Mucosa of rectum (tissue), 2 donors: ENCODE measurements around the gene SNED1.
A peak's percentile ranks its signal among the peaks of the same experiment; 100 is the strongest.

Experiments used
- H3K27ac ChIP-seq, 2 donors: one replicate each; pipeline ENCODE4 v1.7.0; 2013; ENCODE audit warnings: inconsistent platforms in 2 of 2, low read depth in 2 of 2, low read length in 2 of 2
- H3K27me3 ChIP-seq, 2 donors: one replicate each; pipeline ENCODE4 v1.7.0; 2013; ENCODE audit warnings: low read length in 2 of 2; ENCODE audit not compliant: control insufficient read depth in 2 of 2, insufficient read depth in 2 of 2
- H3K36me3 ChIP-seq, 2 donors: one replicate each; pipeline ENCODE4 v1.7.0; 2013; ENCODE audit warnings: low read length in 2 of 2; ENCODE audit not compliant: control insufficient read depth in 2 of 2, insufficient read depth in 2 of 2
- H3K4me1 ChIP-seq, 2 donors: one replicate each; pipeline ENCODE4 v1.7.0; 2013; ENCODE audit warnings: low read length in 2 of 2, mild to moderate bottlenecking in 1 of 2; ENCODE audit not compliant: control insufficient read depth in 2 of 2, insufficient read depth in 2 of 2
- H3K4me3 ChIP-seq, 2 donors: one replicate each; pipeline ENCODE4 v1.7.0; 2013; ENCODE audit warnings: low read length in 2 of 2
- H3K9ac ChIP-seq, 2 donors: one replicate each; pipeline ENCODE4 v1.7.0; 2013; ENCODE audit warnings: low read length in 2 of 2, low read depth in 1 of 2, mild to moderate bottlenecking in 1 of 2
- H3K9me3 ChIP-seq, 2 donors: one replicate each; pipeline ENCODE4 v1.7.0; 2013; ENCODE audit warnings: low read length in 2 of 2; ENCODE audit not compliant: control insufficient read depth in 2 of 2
- donor health status: healthy.
- donor health status: Normal muscosa, but diverticular disease.

The SNED1 gene

GRCh38 chr2:240960971-240961876 lies 37.2 kb upstream of the SNED1 start:
- no peak overlapping the region for H3K4me3 ChIP-seq
- H3K9ac ChIP-seq, result no peak overlapping the region
- H3K4me1 ChIP-seq, result peaks cover 5 to 11% of the 10 kb centered on the region in 2 donors
- peak overlapping the region in 1 of 2 donors; percentile 43 for H3K27ac ChIP-seq
- H3K9me3 ChIP-seq, result no peaks in the 10 kb centered on the region
- H3K27me3 ChIP-seq, result peaks cover 0 to 4% of the 10 kb centered on the region in 2 donors
- no peaks in the 10 kb centered on the region for H3K36me3 ChIP-seq

GRCh38 chr2:240961910-240962299 lies 36.5 kb upstream of the SNED1 start:
- no peak overlapping the region for H3K9ac ChIP-seq
- H3K36me3 ChIP-seq, result no peaks in the 10 kb centered on the region
- H3K4me1 ChIP-seq, result peaks cover 5 to 11% of the 10 kb centered on the region in 2 donors
- H3K27me3 ChIP-seq, result peaks cover 0 to 4% of the 10 kb centered on the region in 2 donors
- no peaks in the 10 kb centered on the region for H3K9me3 ChIP-seq
- peak overlapping the region in 1 of 2 donors; percentile 43 for H3K27ac ChIP-seq
- H3K4me3 ChIP-seq, result no peak overlapping the region

- Histone ChIP-seq H3K9me3 (no peaks in the 10 kb centered on the region), H3K9ac (peak overlapping the region in 1 of 2 donors; percentile 27), H3K27ac (peak overlapping the region; percentile 71), H3K27me3 (peaks cover 0 to 4% of the 10 kb centered on the region in 2 donors), H3K4me3 (no peak overlapping the region), H3K4me1 (peaks cover 5 to 11% of the 10 kb centered on the region in 2 donors), H3K36me3 (no peaks in the 10 kb centered on the region)
These were observed 35.9 kb upstream of the SNED1 start for GRCh38 chr2:240962300-240963064.

- H3K9me3 ChIP-seq, result no peaks in the 10 kb centered on the region
- no peak overlapping the region for H3K4me3 ChIP-seq
- peaks cover 0 to 4% of the 10 kb centered on the region in 2 donors for H3K27me3 ChIP-seq
- no peak overlapping the region for H3K9ac ChIP-seq
- H3K4me1 ChIP-seq, result peaks cover 5 to 11% of the 10 kb centered on the region in 2 donors
- peak overlapping the region; percentile 71 for H3K27ac ChIP-seq
- H3K36me3 ChIP-seq, result no peaks in the 10 kb centered on the region
These were observed 35.2 kb upstream of the SNED1 start for GRCh38 chr2:240963065-240963867.

- Histone ChIP-seq H3K4me3 (no peak overlapping the region), H3K9me3 (no peaks in the 10 kb centered on the region), H3K4me1 (peaks cover 5 to 11% of the 10 kb centered on the region in 2 donors), H3K27ac (no peak overlapping the region), H3K36me3 (no peaks in the 10 kb centered on the region), H3K27me3 (peaks cover 0 to 4% of the 10 kb centered on the region in 2 donors), H3K9ac (no peak overlapping the region)
These were observed 34.3 kb upstream of the SNED1 start for GRCh38 chr2:240963868-240964703.

GRCh38 chr2:240964704-240965295 lies 33.6 kb upstream of the SNED1 start:
- Histone ChIP-seq H3K4me1 (peaks cover 5 to 11% of the 10 kb centered on the region in 2 donors), H3K27me3 (peaks cover 0 to 4% of the 10 kb centered on the region in 2 donors), H3K4me3 (no peak overlapping the region), H3K9ac (no peak overlapping the region), H3K36me3 (no peaks in the 10 kb centered on the region), H3K9me3 (no peaks in the 10 kb centered on the region), H3K27ac (peak overlapping the region; percentile 22 to 61)

GRCh38 chr2:240965296-240965904 lies 33.0 kb upstream of the SNED1 start:
- Histone ChIP-seq H3K27ac (peak overlapping the region; percentile 22 to 61), H3K9me3 (no peaks in the 10 kb centered on the region), H3K27me3 (peaks cover 0 to 4% of the 10 kb centered on the region in 2 donors), H3K9ac (no peak overlapping the region), H3K36me3 (no peaks in the 10 kb centered on the region), H3K4me3 (no peak overlapping the region), H3K4me1 (peaks cover 5 to 11% of the 10 kb centered on the region in 2 donors)

- H3K27ac ChIP-seq, result no peak overlapping the region
- no peak overlapping the region for H3K9ac ChIP-seq
- no peaks in the 10 kb centered on the region for H3K9me3 ChIP-seq
- peaks cover 5 to 10% of the 10 kb centered on the region in 2 donors for H3K4me1 ChIP-seq
- H3K36me3 ChIP-seq, result no peaks in the 10 kb centered on the region
- peaks cover 0 to 4% of the 10 kb centered on the region in 2 donors for H3K27me3 ChIP-seq
- no peak overlapping the region for H3K4me3 ChIP-seq
These were observed 32.4 kb upstream of the SNED1 start for GRCh38 chr2:240965905-240966456.
